Measurements from ENCODE around the gene MAP2K5.

MAP2K5 gene

GRCh38 chr15:67678993-67679392 is 136.5 kb downstream of the MAP2K5 start:
- no peak for DNase-seq

GRCh38 chr15:67680641-67681040 is 138.1 kb downstream of the MAP2K5 start:
- DNase-seq = no peak

GRCh38 chr15:67685008-67685599 is 142.6 kb downstream of the MAP2K5 start:
- no peak for DNase-seq

GRCh38 chr15:67685716-67686115 is 143.2 kb downstream of the MAP2K5 start:
- DNase-seq = no peak

- DNase-seq = no peak
Measured at GRCh38 chr15:67690936-67691335, 148.4 kb downstream of the MAP2K5 start.

GRCh38 chr15:67691450-67691849 is 148.9 kb downstream of the MAP2K5 start:
- DNase-seq = no peak

GRCh38 chr15:67692573-67692972 is 150.1 kb downstream of the MAP2K5 start:
- no peak for DNase-seq

- DNase-seq = no peak
Measured at GRCh38 chr15:67696087-67696486, 153.6 kb downstream of the MAP2K5 start.

- no peak for DNase-seq
Measured at GRCh38 chr15:67700023-67700422, 157.5 kb downstream of the MAP2K5 start.

GRCh38 chr15:67701669-67702068 is 159.2 kb downstream of the MAP2K5 start:
- DNase-seq = no peak

- DNase-seq = no peak
Measured at GRCh38 chr15:67707520-67708283, 165.2 kb downstream of the MAP2K5 start.

- no peak for DNase-seq
Measured at GRCh38 chr15:67708500-67708899, 166.0 kb downstream of the MAP2K5 start.

GRCh38 chr15:67715170-67715569 is 172.7 kb downstream of the MAP2K5 start:
- no peak for DNase-seq

GRCh38 chr15:67716171-67716570 is 173.7 kb downstream of the MAP2K5 start:
- no peak for DNase-seq

- DNase-seq = no peak
Measured at GRCh38 chr15:67717776-67718175, 175.3 kb downstream of the MAP2K5 start.

GRCh38 chr15:67719330-67719959 is 176.9 kb downstream of the MAP2K5 start:
- no peak for DNase-seq

GRCh38 chr15:67720556-67721175 is 178.2 kb downstream of the MAP2K5 start:
- no peak for DNase-seq

GRCh38 chr15:67722030-67722817 is 179.7 kb downstream of the MAP2K5 start:
- no peak for DNase-seq

GRCh38 chr15:67723294-67724024 is 181.0 kb downstream of the MAP2K5 start:
- DNase-seq = no peak

GRCh38 chr15:67724691-67725375 is 182.3 kb downstream of the MAP2K5 start:
- DNase-seq = no peak

GRCh38 chr15:67730135-67730534 is 187.6 kb downstream of the MAP2K5 start:
- no peak for DNase-seq
